ENCODE results near the gene CHST8.

The CHST8 gene

GRCh38 chr19:33802001-33802400, 180.2 kb downstream of the CHST8 start:
- Histone ChIP-seq H3K4me3 (ENCODE audit: control insufficient read depth in 1 of 7, extremely low read depth in 1 of 7, insufficient read depth in 4 of 7, low read depth in 2 of 7, low read length in 6 of 7) (no peak overlapping the region), H3K36me3 (ENCODE audit: control insufficient read depth in 4 of 4, insufficient read depth in 4 of 4, low read length in 3 of 4) (peaks cover 2 to 71% (median 49%) of the 10 kb centered on the region in 4 experiments), H3K4me1 (ENCODE audit: control extremely low read depth in 1 of 4, control insufficient read depth in 4 of 4, insufficient read depth in 4 of 4, low read length in 3 of 4) (peaks cover 0 to 10% (median 7%) of the 10 kb centered on the region in 4 experiments), H3K9me3 (ENCODE audit: control extremely low read depth in 1 of 5, control insufficient read depth in 4 of 5, insufficient read depth in 2 of 5, low read depth in 1 of 5, low read length in 4 of 5) (no peaks in the 10 kb centered on the region), H3K27ac (ENCODE audit: insufficient read depth in 1 of 2, low read depth in 1 of 2, low read length in 2 of 2, poor library complexity in 1 of 2, severe bottlenecking in 2 of 2) (no peak overlapping the region), H3K27me3 (replicated peaks in 2 of 5; ENCODE audit: control insufficient read depth in 4 of 5, insufficient read depth in 5 of 5, low read length in 4 of 5) (no peaks in the 10 kb centered on the region)
- WGBS (ENCODE audit: insufficient coverage), result 98% methylated on average over 9 of the region's 10 CpGs
- CTCF ChIA-PET, result interaction anchor here (1.3 kb wide), 1 partner anchor 10 kb away, joined by 3 read pairs; no protein-coding TSS in a partner anchor
- DNase-seq, result no peak
- POLR2A ChIA-PET, result no interaction called here

DNA sequence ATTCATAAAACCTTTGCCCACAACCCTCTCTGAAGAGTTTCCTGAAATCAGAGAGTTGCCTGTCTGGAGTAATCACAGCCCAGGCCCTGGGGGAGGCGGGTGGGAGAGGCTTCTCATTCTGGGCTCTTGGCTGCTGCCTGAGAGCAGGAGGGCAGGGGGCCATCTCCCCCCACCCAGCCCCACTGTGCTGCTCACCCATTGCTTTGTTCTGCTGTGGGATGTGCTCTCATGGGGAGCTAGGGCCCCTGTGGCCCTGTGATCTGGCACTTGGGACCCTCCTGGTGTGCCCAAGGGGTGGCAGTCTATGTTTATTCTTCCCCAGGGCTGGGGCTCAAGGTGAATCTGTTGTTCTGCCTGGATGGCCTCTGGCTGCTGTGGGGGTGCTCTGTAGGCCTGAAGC, 181.0 kb downstream of the CHST8 start:
- no peak overlapping the region for H3K4me3 ChIP-seq (ENCODE audit: control insufficient read depth in 1 of 7, extremely low read depth in 1 of 7, insufficient read depth in 4 of 7, low read depth in 2 of 7, low read length in 6 of 7)
- H3K27ac ChIP-seq (ENCODE audit: insufficient read depth in 1 of 2, low read depth in 1 of 2, low read length in 2 of 2, poor library complexity in 1 of 2, severe bottlenecking in 2 of 2), result no peak overlapping the region
- no peaks in the 10 kb centered on the region for H3K9me3 ChIP-seq (ENCODE audit: control extremely low read depth in 1 of 5, control insufficient read depth in 4 of 5, insufficient read depth in 2 of 5, low read depth in 1 of 5, low read length in 4 of 5)
- CTCF ChIA-PET, result interaction anchor here (3.1 kb wide), 1 partner anchor 15 kb away, joined by 11 read pairs; no protein-coding TSS in a partner anchor
- no peaks in the 10 kb centered on the region for H3K27me3 ChIP-seq (replicated peaks in 2 of 5; ENCODE audit: control insufficient read depth in 4 of 5, insufficient read depth in 5 of 5, low read length in 4 of 5)
- H3K4me1 ChIP-seq (ENCODE audit: control extremely low read depth in 1 of 4, control insufficient read depth in 4 of 4, insufficient read depth in 4 of 4, low read length in 3 of 4), result peaks cover 0 to 5% (median 3%) of the 10 kb centered on the region in 4 experiments
- DNase-seq, result no peak
- POLR2A ChIA-PET, result no interaction called here
- H3K36me3 ChIP-seq (ENCODE audit: control insufficient read depth in 4 of 4, insufficient read depth in 4 of 4, low read length in 3 of 4), result peaks cover 2 to 74% (median 53%) of the 10 kb centered on the region in 4 experiments
- 100% methylated on average over 1 of the region's 1 CpG for WGBS (ENCODE audit: insufficient coverage)

- H3K9me3 ChIP-seq (ENCODE audit: control extremely low read depth in 1 of 5, control insufficient read depth in 4 of 5, insufficient read depth in 2 of 5, low read depth in 1 of 5, low read length in 4 of 5), result no peaks in the 10 kb centered on the region
- no peak for DNase-seq
- H3K27me3 ChIP-seq (replicated peaks in 2 of 5; ENCODE audit: control insufficient read depth in 4 of 5, insufficient read depth in 5 of 5, low read length in 4 of 5), result no peaks in the 10 kb centered on the region
- POLR2A ChIA-PET, result no interaction called here
- peaks cover 2 to 79% (median 58%) of the 10 kb centered on the region in 4 experiments for H3K36me3 ChIP-seq (ENCODE audit: control insufficient read depth in 4 of 4, insufficient read depth in 4 of 4, low read length in 3 of 4)
- 97% methylated on average over 8 of the region's 9 CpGs for WGBS (ENCODE audit: insufficient coverage)
- no peak overlapping the region for H3K4me3 ChIP-seq (ENCODE audit: control insufficient read depth in 1 of 7, extremely low read depth in 1 of 7, insufficient read depth in 4 of 7, low read depth in 2 of 7, low read length in 6 of 7)
- CTCF ChIA-PET, result interaction anchor here (3.1 kb wide), 1 partner anchor 15 kb away, joined by 11 read pairs; no protein-coding TSS in a partner anchor
- H3K27ac ChIP-seq (ENCODE audit: insufficient read depth in 1 of 2, low read depth in 1 of 2, low read length in 2 of 2, poor library complexity in 1 of 2, severe bottlenecking in 2 of 2), result no peak overlapping the region
- H3K4me1 ChIP-seq (ENCODE audit: control extremely low read depth in 1 of 4, control insufficient read depth in 4 of 4, insufficient read depth in 4 of 4, low read length in 3 of 4), result peaks cover 0 to 1% (median under 1%) of the 10 kb centered on the region in 4 experiments
Observed at GRCh38 chr19:33803383-33803782, 181.6 kb downstream of the CHST8 start.

DNA sequence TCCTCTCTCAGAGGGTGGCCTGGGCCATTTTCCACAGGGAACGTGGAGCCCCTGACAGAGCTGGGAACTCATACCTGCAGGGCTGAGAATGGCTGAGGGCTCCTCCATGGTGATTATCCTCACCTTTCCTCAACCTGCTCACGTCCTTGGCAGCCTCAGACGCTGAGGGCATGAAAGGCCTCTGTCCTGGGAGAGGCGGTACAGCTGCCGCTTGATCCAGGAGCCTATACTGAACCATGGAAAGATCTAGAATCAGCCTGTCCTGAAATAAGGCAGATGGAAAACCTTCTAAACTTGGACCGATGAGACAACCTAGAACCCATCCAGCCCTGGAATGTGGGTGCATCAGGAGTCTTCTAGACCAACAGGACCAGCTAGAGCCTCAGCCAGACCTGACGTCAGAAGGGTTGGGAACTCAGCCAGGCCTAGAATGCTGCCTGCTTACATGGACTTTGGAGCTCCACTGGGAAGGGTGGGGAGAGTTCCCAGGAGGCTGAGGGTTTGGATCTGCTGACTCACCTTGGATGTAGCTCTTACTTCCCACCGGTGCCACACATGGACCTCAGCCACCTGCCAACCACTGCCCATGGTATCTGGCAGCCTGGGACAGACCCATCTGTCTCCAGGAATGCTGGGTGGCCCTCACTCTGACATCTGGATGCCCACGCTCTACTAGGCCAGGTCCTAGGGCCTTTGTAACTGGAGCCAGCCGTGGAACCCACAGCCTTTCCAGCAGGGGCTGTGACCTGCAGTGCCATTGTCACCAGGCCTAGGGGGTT, 182.5 kb downstream of the CHST8 start:
- no peak overlapping the region for H3K4me3 ChIP-seq (ENCODE audit: control insufficient read depth in 1 of 7, extremely low read depth in 1 of 7, insufficient read depth in 4 of 7, low read depth in 2 of 7, low read length in 6 of 7)
- H3K27ac ChIP-seq (ENCODE audit: insufficient read depth in 1 of 2, low read depth in 1 of 2, low read length in 2 of 2, poor library complexity in 1 of 2, severe bottlenecking in 2 of 2), result no peak overlapping the region
- 96% methylated on average over 8 of the region's 10 CpGs for WGBS (ENCODE audit: insufficient coverage)
- DNase-seq, result no peak
- peaks cover 2 to 83% (median 61%) of the 10 kb centered on the region in 4 experiments for H3K36me3 ChIP-seq (ENCODE audit: control insufficient read depth in 4 of 4, insufficient read depth in 4 of 4, low read length in 3 of 4)
- no peaks in the 10 kb centered on the region for H3K27me3 ChIP-seq (replicated peaks in 2 of 5; ENCODE audit: control insufficient read depth in 4 of 5, insufficient read depth in 5 of 5, low read length in 4 of 5)
- ChIA-PET CTCF (interaction anchor here (0.7 to 3.1 kb wide), 2 partner anchors 14 to 26 kb away, joined by 3 to 11 read pairs; no protein-coding TSS in a partner anchor), POLR2A (interaction anchor here (0.6 kb wide), 1 partner anchor 12 kb away, joined by 3 read pairs; no protein-coding TSS in a partner anchor)
- no peaks in the 10 kb centered on the region for H3K4me1 ChIP-seq (ENCODE audit: control extremely low read depth in 1 of 4, control insufficient read depth in 4 of 4, insufficient read depth in 4 of 4, low read length in 3 of 4)
- no peaks in the 10 kb centered on the region for H3K9me3 ChIP-seq (ENCODE audit: control extremely low read depth in 1 of 5, control insufficient read depth in 4 of 5, insufficient read depth in 2 of 5, low read depth in 1 of 5, low read length in 4 of 5)

DNA sequence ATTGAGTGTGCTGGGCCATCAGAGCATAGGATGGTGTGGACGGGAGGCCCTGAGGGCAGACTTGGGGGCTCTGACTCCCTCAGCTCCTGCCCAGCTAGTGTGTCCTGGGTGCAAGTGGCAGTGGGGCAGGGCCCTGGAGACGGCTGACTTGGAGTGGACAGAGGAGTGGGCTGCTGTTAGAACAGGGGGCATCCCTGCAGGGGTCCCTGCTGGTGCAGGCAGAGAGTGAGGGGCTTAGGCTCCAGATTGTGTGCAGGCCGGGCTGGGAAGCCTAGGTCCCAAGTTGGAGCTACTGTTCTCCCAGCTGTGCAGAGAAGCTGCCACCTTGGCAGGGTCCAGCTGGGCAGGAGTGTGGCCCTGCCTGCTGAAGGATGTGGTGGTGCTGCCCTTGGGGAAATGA, 183.6 kb downstream of the CHST8 start:
- no peaks in the 10 kb centered on the region for H3K4me1 ChIP-seq (ENCODE audit: control extremely low read depth in 1 of 4, control insufficient read depth in 4 of 4, insufficient read depth in 4 of 4, low read length in 3 of 4)
- H3K9me3 ChIP-seq (ENCODE audit: control extremely low read depth in 1 of 5, control insufficient read depth in 4 of 5, insufficient read depth in 2 of 5, low read depth in 1 of 5, low read length in 4 of 5), result no peaks in the 10 kb centered on the region
- no peak for DNase-seq
- H3K27me3 ChIP-seq (replicated peaks in 2 of 5; ENCODE audit: control insufficient read depth in 4 of 5, insufficient read depth in 5 of 5, low read length in 4 of 5), result no peaks in the 10 kb centered on the region
- 83% methylated on average over 3 of the region's 3 CpGs for WGBS (ENCODE audit: insufficient coverage)
- H3K4me3 ChIP-seq (ENCODE audit: control insufficient read depth in 1 of 7, extremely low read depth in 1 of 7, insufficient read depth in 4 of 7, low read depth in 2 of 7, low read length in 6 of 7), result no peak overlapping the region
- peaks cover 0 to 79% (median 58%) of the 10 kb centered on the region in 4 experiments for H3K36me3 ChIP-seq (ENCODE audit: control insufficient read depth in 4 of 4, insufficient read depth in 4 of 4, low read length in 3 of 4)
- H3K27ac ChIP-seq (ENCODE audit: insufficient read depth in 1 of 2, low read depth in 1 of 2, low read length in 2 of 2, poor library complexity in 1 of 2, severe bottlenecking in 2 of 2), result no peak overlapping the region
- ChIA-PET CTCF (interaction anchor here (0.6 to 3.1 kb wide), 2 partner anchors 11 to 13 kb away, joined by 3 to 11 read pairs; no protein-coding TSS in a partner anchor), POLR2A (no interaction called here)

GRCh38 chr19:33805840-33806433, 184.2 kb downstream of the CHST8 start:
- Histone ChIP-seq H3K27ac (ENCODE audit: insufficient read depth in 1 of 2, low read depth in 1 of 2, low read length in 2 of 2, poor library complexity in 1 of 2, severe bottlenecking in 2 of 2) (no peak overlapping the region), H3K9me3 (ENCODE audit: control extremely low read depth in 1 of 5, control insufficient read depth in 4 of 5, insufficient read depth in 2 of 5, low read depth in 1 of 5, low read length in 4 of 5) (no peaks in the 10 kb centered on the region), H3K27me3 (replicated peaks in 2 of 5; ENCODE audit: control insufficient read depth in 4 of 5, insufficient read depth in 5 of 5, low read length in 4 of 5) (no peaks in the 10 kb centered on the region), H3K36me3 (ENCODE audit: control insufficient read depth in 4 of 4, insufficient read depth in 4 of 4, low read length in 3 of 4) (peaks cover 0 to 80% (median 57%) of the 10 kb centered on the region in 4 experiments), H3K4me3 (ENCODE audit: control insufficient read depth in 1 of 7, extremely low read depth in 1 of 7, insufficient read depth in 4 of 7, low read depth in 2 of 7, low read length in 6 of 7) (no peak overlapping the region), H3K4me1 (ENCODE audit: control extremely low read depth in 1 of 4, control insufficient read depth in 4 of 4, insufficient read depth in 4 of 4, low read length in 3 of 4) (no peaks in the 10 kb centered on the region)
- DNase-seq, result no peak
- POLR2A ChIA-PET, result no interaction called here
- CTCF ChIA-PET, result interaction anchor here (0.6 to 3.1 kb wide), 3 partner anchors 9 to 12 kb away, joined by 3 to 11 read pairs (median 3); no protein-coding TSS in a partner anchor
- WGBS (ENCODE audit: insufficient coverage), result 97% methylated on average over 4 of the region's 9 CpGs
